Esophagus squamous epithelium (tissue), 5 donors: ENCODE data around the gene LIG4. TPM values are rescaled to one million over a fixed set of nuclear protein-coding genes. Genes with fewer than 3 reads are reported as not detected.

Experiments used
- DNase-seq: peaks from one replicate; lab custom pipeline; 2025; lab: John Stamatoyannopoulos, UW
- H3K27ac ChIP-seq, 4 donors: fragments of 200-600 bp; sonication (generic); one replicate each; pipeline ENCODE4 v1.5.1; 2016 to 2019; ENCODE audit warnings: mild to moderate bottlenecking in 1 of 4
- H3K27me3 ChIP-seq, 4 donors: fragments of 200-600 bp; sonication (generic); 1 replicate in 3 of 4; 2 replicates in 1 of 4; pipeline versions ENCODE4 v1.5.1 to v1.6.0; 2017 to 2021; ENCODE audit warnings: antibody characterized with exemption in 1 of 4
- H3K36me3 ChIP-seq, 3 donors: fragments of 200-600 bp; sonication (generic); one replicate each; pipeline ENCODE4 v1.5.1; 2016 to 2019
- H3K4me1 ChIP-seq, 3 donors: fragments of 200-600 bp; sonication (generic); one replicate each; pipeline ENCODE4 v1.5.1; 2017 to 2019
- H3K4me3 ChIP-seq, 4 donors: fragments of 200-600 bp; sonication (generic); 1 replicate in 3 of 4; 2 replicates in 1 of 4; pipeline ENCODE4 v1.5.1; 2016 to 2019; ENCODE audit warnings: mild to moderate bottlenecking in 2 of 4, moderate library complexity in 1 of 4
- H3K9me3 ChIP-seq, 3 donors: fragments of 200-600 bp; sonication (generic); one replicate each; pipeline ENCODE4 v1.5.1; 2016 to 2019
- CTCF ChIP-seq, 6 experiments: fragments of 450-650 bp in 4 of 6; fragments of 200-600 bp in 2 of 6; sonication (generic) in 2 of 6; IDR thresholded peaks; one replicate each; pipeline ENCODE4 v1.5.1; 2016 to 2019; ENCODE audit warnings: antibody characterized with exemption in 6 of 6, mild to moderate bottlenecking in 4 of 6, moderate library complexity in 4 of 6
- POLR2A ChIP-seq, 4 donors: fragments of 450-650 bp; IDR thresholded peaks; one replicate each; pipeline ENCODE4 v1.6.1; 2017; ENCODE audit warnings: antibody characterized with exemption in 4 of 4, mild to moderate bottlenecking in 4 of 4, moderate library complexity in 3 of 4
- WGBS, 2 donors: methylation state at CpG; one replicate each; pipeline ENCODE4 v1.1.5; 2018; 5-methylcytosine and 5-hydroxymethylcytosine counted together
- intact Hi-C: fragments of 100-400 bp; cut with DNase I; formaldehyde crosslinking; loops from one replicate; pipeline ENCODE4 v1.15.0; 2022
- total RNA-seq, 4 donors: library from RNA; depleted of rRNA; stranded (reverse); fragments of >200 nt; gene quantifications; one replicate each; pipeline ENCODE4 v1.1.0, GENCODE V29; 2016
- donor health status: DM: yes; HTN: yes; CAD: no.

Gene LIG4
- total RNA-seq, 4 donors from 2014 or later, result 5.9 to 9.4 (median 7.8) TPM

DNA sequence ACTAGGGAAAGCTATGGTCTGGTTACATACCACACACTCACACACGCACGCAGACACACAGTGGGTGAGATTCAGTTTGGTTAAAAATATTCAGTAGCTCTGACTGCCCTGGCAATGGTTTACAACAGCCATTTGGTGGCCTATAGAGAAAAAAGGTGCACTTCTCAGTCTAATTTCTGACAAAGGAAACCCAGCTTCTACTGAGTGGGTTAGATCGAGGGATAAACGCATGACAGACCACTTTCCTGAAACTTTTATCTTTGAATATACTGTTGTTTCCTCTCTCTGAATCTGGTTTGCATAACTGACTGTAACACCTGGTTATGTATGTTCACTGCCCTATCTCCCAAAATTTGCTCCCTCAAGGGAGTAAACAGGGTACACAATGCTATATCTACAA, 2.5 kb downstream of the LIG4 start:
- Histone ChIP-seq H3K27ac (no peak overlapping the region), H3K27me3 (no peaks in the 10 kb centered on the region), H3K9me3 (peaks cover 0 to 8% (median 0%) of the 10 kb centered on the region in 3 donors), H3K4me1 (peaks cover 15 to 42% (median 22%) of the 10 kb centered on the region in 3 donors), H3K4me3 (no peak overlapping the region), H3K36me3 (peaks cover 0 to 21% (median 0%) of the 10 kb centered on the region in 3 donors)
- intact Hi-C loops, result no loop called here
- TF ChIP-seq CTCF (IDR thresholded peaks at IDR 0.05), result no peak
- 71 to 90% methylated on average over 4 of the region's 4 CpGs for WGBS, 2 donors
- DNase-seq, result no peak

DNA sequence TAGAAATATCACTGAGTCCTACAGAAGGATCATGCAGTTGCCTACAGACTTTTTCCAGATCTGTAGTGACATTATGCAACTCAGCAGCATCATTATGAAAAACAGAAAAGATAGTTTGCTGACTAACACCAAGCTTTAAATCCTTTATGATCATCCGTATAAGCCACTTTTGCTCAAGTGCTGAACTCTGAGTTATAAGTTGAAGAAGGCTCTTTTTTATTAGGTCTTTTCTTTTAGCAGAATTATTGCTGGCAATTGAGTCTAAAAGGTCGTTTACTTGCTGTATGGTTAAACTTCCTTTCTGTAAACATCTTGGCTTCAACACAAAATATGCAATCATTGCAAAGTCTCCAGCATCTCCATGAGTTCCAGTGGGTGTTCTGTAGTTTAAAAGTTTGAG, 4.8 kb downstream of the LIG4 start:
- Histone ChIP-seq H3K27me3 (no peaks in the 10 kb centered on the region), H3K4me3 (no peak overlapping the region), H3K4me1 (peaks cover 1 to 18% (median 6%) of the 10 kb centered on the region in 3 donors), H3K36me3 (peaks cover 0 to 21% (median 0%) of the 10 kb centered on the region in 3 donors), H3K9me3 (peaks cover 0 to 8% (median 0%) of the 10 kb centered on the region in 3 donors), H3K27ac (no peak overlapping the region)
- intact Hi-C loops, result no loop called here
- TF ChIP-seq CTCF (IDR thresholded peaks at IDR 0.05), result no peak
- TF ChIP-seq POLR2A (IDR thresholded peaks at IDR 0.05), result no peak
- 70 to 75% methylated on average over 2 of the region's 2 CpGs for WGBS, 2 donors
- DNase-seq, result no peak

DNA sequence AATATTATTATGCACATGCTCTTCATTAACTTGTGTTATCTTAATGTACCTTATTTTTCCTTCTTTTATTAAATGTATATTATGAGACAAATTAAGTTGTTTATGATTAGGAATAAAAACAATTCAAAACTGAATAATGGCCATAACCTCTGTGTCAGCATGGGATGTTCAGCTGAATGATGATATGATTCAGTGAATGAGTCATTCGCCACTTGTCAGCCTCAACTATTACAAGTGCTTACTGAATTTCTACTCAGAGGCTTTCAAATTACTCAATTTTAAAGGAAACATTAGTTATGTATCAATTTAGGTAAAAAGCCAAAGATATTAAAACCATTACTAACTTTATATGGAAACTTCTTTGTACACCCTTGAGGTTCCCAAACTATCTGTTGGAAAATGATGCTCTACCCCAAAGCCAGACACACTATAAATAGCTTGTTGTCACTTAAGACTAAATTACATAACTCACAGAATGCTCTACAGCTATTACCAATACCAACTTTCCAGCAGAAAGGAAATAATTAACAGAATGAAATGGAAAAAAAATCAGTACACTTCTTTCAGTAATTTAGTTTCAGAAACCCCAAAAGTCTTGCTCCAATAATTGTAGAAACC, 14.4 kb downstream of the LIG4 start:
- DNase-seq, result no peak
- 54 to 72% methylated on average over 1 of the region's 1 CpG for WGBS, 2 donors
- intact Hi-C loops, result no loop called here

GRCh38 chr13:108195861-108196260, 19.5 kb downstream of the LIG4 start:
- Histone ChIP-seq H3K36me3 (no peaks in the 10 kb centered on the region), H3K9me3 (peaks cover 0 to 12% (median 5%) of the 10 kb centered on the region in 3 donors), H3K27ac (no peak overlapping the region), H3K27me3 (no peaks in the 10 kb centered on the region), H3K4me1 (no peaks in the 10 kb centered on the region), H3K4me3 (no peak overlapping the region)
- no peak for TF ChIP-seq POLR2A (IDR thresholded peaks at IDR 0.05)
- TF ChIP-seq CTCF (IDR thresholded peaks at IDR 0.05), result no peak
- DNase-seq, result no peak
- WGBS, 2 donors, result 69 to 77% methylated on average over 2 of the region's 5 CpGs
- intact Hi-C loops, result no loop called here

More for the DNA sequence above, 14.4 kb downstream of the LIG4 start:
- Histone ChIP-seq H3K4me3 (no peak overlapping the region), H3K4me1 (no peaks in the 10 kb centered on the region), H3K9me3 (no peaks in the 10 kb centered on the region), H3K36me3 (no peaks in the 10 kb centered on the region), H3K27ac (no peak overlapping the region), H3K27me3 (no peaks in the 10 kb centered on the region)
- TF ChIP-seq CTCF (IDR thresholded peaks at IDR 0.05), result no peak
- TF ChIP-seq POLR2A (IDR thresholded peaks at IDR 0.05), result no peak

- Histone ChIP-seq H3K36me3 (no peaks in the 10 kb centered on the region), H3K27ac (no peak overlapping the region), H3K9me3 (peaks cover 0 to 12% (median 5%) of the 10 kb centered on the region in 3 donors), H3K4me1 (no peaks in the 10 kb centered on the region), H3K4me3 (no peak overlapping the region), H3K27me3 (no peaks in the 10 kb centered on the region)
- DNase-seq, result no peak
- WGBS, 2 donors, result 8% methylated on average over 1 of the region's 1 CpG
- intact Hi-C loops, result no loop called here
- no peak for TF ChIP-seq POLR2A (IDR thresholded peaks at IDR 0.05)
- no peak for TF ChIP-seq CTCF (IDR thresholded peaks at IDR 0.05)
Observed at GRCh38 chr13:108195146-108195545, 20.2 kb downstream of the LIG4 start.
